ENCODE measurements around the gene ANO3.
"Not testable (repeated sequence)": the region's sequence is repeated elsewhere in the genome, so short reads cannot be mapped to it uniquely, and the experiment has no call there.

ANO3 gene

DNA sequence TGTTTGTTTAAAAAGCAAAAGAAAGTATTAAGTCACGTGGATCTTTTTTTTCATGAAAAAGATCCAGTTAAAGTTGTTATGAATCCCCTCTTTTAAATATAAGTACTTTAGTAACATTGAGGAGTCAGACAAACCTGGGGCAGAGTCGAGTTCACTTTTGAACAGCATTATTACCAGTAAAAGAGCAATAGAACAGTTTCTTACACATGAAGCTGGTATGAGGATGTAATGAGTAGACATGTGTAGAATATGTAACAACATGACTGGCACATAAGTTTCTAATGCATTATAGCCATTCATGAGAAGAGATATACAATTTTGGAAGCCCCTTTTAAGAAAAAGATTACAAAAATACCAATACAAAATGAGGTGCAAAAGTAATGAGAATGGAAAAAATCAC is 247.8 kb downstream of the ANO3 start:
- DNase-seq, result no peak

DNA sequence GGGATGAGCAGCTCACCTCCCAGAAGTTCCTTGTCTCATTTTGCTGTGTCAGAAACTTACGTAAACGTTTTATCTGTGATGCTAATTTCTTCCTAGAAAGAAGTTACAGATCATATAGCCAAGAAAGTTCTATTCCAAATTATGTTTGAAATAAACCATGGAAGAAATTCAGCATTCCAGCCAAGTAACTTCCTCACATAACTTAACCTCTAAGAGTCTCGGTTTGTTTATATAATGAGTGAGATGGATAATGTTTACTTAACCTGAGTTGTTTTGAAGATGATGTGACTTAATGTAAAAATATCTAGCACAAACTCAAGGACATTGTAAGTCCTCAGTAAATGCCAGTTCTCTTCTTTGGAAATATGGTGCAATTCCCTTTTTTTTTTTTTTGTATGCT is 249.0 kb downstream of the ANO3 start:
- DNase-seq, result no peak

DNA sequence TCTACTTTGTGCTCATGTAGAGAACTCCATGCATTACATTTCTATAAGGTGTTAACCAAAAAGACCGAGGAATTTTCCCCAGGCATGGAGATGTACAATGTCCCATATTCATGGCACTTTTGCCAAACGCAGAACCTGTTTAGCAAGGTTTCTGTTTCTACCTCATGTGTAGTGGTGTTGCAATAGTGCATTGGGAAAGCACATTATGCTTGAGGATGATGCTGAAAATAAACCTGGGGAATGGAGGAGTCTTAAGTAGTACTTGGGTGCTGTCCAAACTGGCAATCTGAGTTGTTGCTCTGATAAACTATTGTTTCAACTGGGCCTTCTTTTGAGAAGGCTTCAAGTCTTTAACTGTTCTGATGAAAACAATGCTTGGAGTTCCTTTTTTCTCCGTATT is 251.6 kb downstream of the ANO3 start:
- DNase-seq, result no peak

DNA sequence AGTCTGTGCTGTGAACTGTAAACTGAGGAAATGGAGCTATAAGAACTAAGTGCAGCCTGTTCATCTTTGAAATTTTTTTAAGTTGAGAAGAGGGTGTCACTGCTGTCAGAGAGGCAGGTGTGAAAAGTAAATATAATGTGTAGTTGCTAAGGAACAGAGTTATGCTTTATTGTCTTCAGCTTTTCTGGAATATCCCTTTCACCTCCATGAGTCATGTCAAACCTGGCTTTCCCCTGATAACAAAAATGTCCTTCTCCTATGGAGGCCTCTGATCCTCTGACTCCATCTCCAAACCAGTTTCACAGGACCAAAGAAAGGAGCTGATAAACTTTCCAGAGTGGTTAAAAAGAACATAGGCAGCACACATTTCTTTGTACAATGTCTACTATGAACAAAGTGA is 252.9 kb downstream of the ANO3 start:
- no peak for DNase-seq

DNA sequence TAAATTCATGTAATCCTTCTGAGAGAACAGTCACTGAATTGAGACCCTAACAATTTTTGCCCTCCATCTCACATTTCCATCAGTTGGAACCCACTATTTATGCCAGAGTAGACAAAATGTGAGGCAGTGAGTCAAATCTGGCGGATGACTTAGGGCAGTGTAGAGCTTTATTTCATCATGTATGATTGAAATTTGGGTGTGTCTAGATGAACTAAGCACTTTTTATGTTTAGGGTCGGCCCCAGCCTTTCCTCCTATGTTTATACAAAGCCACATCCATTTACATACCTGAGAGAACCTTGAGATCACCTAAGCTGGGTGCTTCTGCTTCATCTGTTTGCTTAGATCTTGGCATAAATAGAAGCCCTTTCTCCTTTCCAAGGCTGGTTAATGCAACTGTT is 255.1 kb downstream of the ANO3 start:
- no peak for DNase-seq

DNA sequence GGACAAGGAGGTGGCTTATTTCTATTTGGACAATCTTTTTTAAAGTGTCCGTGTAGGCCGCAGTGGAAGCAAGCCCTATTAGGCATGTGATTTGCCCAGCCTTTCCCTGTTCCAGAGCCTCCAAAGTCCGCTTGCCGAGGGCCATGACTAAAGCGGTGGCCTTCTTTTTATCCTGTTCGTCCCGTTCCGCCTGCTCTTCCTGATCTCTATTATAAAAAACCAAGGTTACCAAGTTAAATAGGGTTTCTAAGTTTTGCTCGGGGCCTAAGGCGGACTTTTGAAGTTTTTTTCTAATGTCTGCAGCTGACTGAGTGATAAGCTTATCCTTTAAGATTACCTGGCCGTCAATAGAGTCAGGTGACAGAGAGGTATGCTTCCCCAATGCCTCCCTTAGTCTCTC is 261.8 kb downstream of the ANO3 start:
- no peak for DNase-seq

DNA sequence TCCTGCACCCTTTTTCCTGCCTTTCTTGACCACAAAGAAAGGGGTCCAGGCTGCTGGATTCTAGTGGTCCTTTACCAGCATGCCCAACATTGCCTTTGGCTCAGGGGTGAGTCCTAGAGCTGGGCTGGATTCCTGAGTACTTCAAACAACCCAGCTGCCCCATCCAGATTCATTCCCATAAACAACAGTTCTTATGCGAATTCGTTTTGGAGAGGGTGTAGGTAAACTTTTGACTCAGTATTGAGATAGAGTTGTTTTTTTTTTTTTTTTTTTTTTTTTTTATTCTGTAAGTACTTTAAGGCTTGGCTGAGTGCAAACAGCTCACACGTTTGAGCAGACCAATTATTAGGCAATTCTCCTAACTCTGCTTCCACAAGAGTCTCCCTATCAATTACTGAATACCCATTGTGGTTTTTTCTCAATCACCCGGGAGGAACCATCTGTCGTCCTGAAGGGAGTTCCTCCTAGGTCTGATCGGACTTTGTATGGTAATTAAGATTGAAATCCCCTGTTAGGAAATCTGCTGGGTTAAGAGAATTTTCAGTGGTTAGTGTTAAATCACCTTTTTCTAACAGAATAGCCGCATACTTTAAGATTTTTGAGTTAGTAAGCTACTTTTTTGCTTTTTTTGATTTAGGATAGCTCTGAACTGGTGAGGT is 263.4 kb downstream of the ANO3 start:
- DNase-seq, result not testable (repeated sequence)

DNA sequence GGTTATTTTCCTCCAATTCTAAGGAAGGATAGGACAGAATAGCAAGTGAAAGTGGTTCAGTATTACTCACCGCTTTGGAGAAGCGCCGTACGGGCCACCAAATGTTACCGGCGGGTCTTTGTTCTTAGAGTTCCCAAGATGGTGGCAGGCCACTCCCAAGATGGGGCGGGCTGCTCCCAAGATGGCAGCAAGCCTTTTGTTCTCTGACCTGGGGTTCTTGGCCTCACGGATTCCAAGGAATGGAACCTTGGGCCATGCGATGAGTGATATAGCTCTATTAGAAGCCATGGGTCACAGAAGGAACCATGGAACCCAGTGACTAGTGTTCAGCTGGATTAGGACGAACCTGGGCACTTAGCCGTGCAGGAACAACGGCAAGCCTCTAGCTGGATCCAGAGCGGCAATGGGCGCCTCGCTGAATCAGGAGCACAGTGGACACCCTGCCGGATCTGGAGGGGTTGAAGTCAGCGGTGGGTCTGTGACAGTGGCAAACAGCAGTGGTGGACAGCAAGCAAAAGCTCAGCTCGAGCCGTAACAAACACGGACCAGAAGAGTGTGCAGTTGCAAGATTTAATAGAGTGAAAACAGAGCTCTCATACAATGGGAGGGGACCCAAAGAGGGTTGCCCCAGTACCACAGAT is 265.2 kb downstream of the ANO3 start:
- not testable (repeated sequence) for DNase-seq

DNA sequence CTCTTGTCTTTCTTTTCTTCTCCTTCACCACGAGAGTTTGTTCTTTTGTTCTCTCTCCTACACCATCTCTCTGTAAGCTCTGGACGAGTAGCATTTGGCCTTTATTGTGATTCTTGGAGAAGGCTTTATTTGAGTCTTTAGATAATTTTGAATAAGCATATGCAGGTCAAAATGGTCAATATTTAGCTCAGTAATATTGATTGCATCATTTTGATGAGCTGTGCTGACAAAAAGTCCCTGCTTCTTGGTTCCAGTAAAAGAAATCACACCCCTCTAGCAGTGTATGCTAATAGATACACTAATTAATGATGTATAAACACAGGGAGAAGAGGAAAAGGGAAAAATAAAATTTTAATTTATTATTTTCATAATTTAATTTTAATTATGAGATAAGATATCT is 266.0 kb downstream of the ANO3 start:
- no peak for DNase-seq

DNA sequence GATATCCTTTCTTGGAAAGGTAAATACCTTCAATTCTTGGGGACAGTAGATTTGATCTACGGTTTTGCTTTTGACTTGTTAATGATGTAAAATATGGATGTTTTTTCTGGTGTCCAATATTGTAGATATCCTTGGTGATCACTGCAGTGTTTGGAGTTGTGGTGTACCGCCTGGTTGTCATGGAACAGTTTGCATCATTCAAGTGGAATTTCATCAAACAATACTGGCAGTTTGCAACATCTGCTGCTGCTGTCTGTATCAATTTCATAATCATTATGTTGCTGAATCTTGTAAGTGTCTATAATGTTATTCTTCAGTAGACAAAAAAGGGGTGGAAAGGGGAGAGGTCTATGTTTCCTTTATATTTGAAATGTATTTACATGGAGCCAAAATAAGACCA is 267.5 kb downstream of the ANO3 start:
- DNase-seq, result no peak

DNA sequence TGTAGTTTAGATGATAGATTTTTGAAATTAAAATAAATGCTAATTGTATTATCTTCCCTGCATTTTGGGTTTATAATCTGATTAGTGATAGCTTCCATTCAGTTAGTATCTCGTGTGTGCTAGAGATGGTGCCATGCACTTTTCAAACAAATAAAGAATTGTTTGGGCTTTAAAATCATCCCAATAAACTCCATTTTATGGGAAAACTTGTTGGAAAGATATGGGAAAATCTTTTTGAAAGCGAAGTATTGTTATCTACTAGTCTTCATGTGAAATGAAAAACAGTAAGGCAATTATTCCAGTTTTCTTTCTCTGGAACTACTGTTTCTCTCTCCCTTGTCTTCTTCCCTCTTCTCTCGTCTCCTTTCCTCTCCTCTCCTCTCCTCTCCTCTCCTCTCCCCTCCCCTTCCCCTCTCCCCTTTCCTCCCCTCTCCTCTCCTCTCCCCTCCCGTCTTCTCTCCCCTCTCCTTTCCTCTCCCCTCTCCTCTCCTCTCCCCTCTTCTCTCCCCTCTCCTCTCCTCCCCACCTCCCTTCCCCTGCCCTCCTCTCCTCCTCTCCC is 268.0 kb downstream of the ANO3 start:
- DNase-seq, result no peak

DNA sequence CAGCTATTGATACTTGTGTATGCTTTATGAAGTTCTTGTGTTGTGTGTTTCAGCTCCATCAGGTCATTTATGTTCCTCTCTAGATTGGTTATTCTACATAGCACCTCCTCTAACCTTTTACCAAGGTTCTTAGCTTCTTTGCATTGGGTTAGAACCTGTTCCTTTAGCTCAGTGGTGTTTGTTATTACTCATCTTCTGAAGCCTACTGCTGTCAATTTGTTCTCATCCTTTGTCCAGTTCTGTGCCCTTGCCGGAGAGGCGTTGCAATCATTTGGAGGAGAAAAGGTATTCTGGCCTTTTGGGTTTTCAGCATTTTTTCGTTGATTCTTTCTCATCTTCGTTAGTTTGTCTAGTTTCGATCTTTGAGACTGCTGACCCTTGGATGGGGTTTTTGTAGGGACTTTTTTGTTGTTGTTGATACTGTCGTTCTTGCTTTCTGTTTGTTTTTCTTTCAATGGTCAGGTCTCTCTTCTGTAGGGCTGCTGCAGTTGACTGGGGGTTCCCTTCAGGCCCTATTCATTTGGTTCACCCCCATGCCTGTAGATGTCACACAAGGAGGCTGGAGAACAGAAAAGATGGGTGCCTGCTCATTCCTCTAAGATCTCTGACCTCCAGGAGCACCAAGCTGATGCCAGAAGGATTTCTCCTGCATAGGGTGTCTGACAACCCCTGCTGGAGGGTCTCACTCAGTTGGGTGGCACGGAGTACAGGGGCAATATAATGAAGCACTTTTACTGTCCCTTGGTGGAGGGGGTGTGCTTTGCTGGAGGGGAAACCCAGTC is 276.0 kb downstream of the ANO3 start:
- no peak for DNase-seq

DNA sequence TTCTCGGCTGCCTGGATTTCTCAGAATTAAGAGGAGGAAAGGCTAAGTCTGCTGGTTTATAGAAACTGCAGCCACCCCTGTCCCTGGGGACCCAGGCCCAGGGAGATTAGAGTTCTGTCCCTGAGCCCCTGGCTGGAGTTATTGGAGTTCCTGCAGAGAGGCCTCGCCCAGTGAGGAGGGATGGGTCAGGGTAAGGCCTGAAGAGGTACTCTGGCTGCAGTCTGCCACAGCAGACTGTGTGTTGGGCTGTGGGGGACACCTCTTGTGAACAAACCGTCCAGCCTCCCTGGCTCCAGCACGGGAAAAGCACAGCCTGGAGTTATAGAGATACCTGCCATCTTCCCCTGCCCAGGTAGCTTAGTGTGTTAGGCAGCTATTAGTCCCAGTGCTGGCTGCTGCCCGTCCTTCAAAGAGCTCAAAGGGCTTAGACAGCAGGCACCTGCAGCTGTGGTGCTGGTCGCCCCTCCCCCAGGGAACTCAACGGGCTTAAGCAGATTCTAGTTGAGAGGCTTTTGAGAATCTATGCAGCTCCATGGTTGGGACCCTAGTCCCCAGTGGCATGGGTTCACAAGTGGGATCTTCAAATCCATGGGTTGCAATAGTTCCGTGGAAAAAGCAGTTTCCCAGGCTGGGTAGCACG is 276.7 kb downstream of the ANO3 start:
- no peak for DNase-seq

DNA sequence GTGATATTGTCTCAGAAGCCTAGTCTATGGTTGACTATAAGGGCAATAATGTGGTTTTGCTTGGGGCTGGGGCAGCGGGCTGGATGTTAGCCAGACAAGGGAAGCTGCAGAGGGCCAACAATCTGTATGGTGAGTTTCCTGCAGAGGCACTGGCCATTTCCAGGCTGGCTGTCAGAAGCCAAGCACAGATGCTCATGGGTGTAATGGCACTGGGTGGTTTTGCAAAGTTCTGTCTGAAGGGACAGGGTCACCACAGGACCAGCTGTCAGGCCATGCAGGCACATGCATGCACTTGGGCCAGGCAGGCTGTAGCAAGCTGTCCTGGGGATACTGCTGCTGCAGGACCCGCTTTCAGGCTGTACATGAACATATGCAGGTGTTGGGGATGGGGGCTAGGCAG is 281.8 kb downstream of the ANO3 start:
- no peak for DNase-seq

DNA sequence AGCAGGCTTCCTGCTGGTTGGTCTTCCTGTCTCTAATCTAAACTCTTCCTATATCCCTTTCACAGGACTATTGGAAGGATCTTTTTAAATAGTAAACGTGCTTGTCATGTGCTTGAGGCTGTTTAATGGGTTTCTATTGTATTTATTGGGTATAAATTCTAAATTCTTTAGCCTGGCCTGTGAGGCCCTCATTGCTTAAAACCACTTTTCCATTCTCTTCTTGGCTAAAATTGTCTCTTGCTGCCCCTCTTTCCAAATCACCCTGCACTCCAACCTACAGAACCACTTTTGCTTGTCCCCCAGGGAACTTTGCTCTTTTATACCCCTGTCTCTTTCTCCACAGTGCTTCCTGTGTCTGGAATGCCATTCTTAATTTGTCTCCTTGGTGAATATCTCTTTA is 286.5 kb downstream of the ANO3 start:
- DNase-seq, result no peak

DNA sequence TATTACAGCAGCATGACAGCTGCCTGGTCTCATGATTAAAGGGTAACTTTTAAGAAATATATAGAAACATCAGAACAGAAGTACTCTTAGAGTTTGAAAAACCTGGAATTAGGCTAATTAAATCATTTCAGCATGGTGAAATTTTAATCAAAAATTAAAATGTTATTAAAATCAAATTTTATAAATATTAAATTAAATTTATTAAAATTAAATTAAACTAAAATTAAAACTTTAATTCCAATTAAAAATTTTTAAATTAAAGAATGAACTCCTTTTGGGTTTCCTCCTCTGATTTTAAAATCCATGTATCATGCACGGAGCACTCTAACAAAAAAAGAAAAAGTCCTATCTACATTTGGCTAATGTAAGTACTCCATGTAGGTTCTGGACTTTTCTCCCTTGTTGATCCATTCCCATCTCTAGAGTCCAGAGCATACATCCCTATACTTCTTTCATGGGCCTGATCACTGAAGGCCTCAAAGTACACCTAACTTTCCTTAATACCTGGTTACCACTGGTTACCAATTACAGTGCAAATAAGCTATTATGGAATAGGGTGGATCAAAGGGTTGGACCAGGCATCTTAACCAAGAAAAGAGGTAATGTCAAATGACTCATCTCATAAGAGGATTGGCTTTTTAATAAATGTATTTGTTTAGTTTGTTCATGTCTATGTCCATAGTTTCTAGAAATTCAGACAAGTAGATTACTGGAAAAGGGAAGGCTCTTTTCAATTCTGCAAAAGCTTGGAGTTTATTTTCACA is 288.5 kb downstream of the ANO3 start:
- no peak for DNase-seq

DNA sequence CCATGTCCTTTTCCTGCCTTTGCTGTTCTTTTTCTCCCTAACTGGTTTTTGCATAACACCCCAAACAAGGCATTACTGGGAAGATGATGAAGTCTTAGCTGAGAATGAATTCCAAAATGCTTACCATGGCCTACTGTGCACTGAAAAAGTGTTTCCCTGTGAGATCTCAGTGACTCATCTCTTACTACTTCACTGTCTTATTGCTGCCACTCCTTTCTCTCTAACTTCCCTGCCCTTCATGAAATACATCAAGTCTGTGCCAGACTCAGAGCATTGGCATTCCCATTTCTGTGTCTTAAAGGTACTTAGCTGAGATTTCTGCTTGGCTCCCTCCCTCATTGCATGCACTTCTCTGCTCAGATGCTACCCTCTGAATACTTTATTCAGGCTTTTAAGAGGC is 289.2 kb downstream of the ANO3 start:
- DNase-seq, result no peak

DNA sequence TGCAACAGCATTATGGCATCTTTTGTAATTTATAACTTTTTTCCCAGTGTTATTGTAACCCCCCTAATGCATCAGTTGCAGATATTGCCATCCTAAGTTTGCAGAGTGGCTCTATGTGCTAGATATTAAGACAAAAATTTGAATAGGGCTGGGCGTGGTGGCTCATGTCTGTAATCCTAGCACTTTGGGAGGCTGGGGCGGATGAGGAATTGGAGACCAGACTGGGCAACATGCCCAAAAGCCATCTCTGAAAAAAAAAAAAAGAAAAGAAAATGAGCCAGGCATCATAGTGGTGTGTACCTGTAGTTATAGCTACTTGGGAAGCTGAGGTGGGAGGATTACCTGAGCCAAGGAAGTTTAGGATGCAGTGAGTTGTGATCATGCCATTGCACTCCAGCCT is 290.3 kb downstream of the ANO3 start:
- DNase-seq, result no peak

DNA sequence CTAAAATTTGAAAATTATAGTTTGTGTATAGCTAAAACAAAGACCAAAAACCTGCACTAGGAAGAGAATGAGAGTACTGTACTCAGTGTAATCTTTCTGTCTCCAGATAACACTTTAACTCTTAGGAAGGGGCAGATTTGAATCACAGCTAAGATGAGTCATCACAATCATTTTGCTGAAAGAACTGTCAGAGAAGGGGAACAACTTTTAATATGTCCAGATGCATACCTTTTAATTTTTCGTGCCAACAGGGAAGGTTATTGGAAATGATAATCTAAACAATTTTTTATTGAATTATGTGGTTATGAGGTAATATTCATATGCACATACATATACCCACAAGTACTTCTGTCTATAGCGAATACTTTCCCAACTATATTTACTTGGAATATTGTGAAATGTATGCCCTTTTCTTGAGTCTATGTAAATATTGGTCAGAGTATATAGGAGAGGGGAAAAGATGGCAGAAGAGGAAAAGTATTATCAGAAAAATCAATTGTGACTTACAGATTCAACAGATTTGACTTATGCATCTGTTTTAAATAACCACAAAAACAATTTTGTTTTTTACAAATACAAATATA is 291.2 kb downstream of the ANO3 start:
- no peak for DNase-seq

DNA sequence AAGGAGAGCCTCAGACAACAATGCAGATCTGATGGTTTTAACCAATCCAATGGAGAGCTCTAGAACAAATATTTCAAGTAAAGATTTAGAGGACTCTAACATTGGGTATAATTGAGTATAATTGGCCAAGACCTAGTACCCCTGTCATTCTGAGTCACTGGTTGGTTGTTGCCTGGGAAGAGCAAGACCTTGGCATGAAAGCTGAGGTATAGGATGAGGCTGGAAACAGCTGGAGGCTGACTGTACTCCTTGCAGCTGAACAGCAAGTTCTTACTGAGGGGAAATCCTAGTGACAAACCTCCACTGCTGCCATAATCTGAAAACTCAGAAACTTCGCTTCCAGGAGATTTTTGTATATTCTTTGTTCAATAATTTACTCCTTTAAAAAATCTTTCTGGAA is 294.4 kb downstream of the ANO3 start:
- no peak for DNase-seq

DNA sequence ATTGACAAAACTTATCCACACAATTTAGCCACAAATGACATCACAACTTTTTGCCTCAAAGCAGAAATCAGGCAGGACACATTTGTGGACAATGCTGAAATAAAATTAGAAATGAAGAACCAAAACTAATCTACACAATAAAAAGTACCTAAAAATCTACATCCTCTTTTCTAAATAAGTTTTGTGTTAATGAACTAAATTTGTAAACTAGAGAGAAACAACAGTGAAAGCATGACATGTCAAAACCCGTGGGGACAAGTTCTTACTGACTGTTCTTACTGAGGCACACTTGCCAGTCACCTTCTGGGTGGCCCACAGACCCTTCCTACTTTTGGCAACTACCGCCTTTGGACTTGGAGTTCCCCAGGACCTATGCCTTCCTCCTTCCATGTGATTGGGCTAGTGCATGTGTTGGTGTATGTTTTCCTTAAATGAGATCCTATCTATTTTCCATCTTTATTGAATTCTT is 300.8 kb downstream of the ANO3 start:
- no peak for DNase-seq

DNA sequence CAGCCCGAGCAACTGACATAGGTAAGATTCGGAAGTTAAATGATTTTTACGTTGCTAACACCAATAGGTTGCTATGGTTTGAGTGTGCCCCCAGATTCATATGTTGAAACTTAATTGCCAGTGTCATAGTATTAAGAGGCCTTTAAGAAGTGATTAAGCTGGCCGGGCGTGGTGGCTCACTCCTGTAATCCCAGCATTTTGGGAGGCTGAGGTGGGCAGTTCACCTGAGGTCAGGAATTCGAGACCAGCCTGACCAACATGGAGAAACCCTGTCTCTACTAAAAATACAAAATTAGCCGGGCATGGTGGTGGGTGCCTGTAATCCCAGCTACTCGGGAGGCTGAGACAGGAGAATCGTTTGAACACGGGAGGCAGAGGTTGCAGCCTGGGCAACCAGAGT is 311.4 kb downstream of the ANO3 start:
- DNase-seq, result not testable (repeated sequence)

All from femur (tissue), 1 donor.